Measurements from ENCODE around the gene LRP1B. TPM values are rescaled to one million over a fixed set of nuclear protein-coding genes. Genes with fewer than 3 reads are reported as not detected.
A peak's percentile ranks its signal among the peaks of the same experiment; 100 is the strongest.

LRP1B gene
- total RNA-seq, 1 experiment from 2014 or later = 0.52 TPM

GRCh38 chr2:141814150-141814549 lies 316.7 kb downstream of the LRP1B start (continued):
- TF ChIP-seq, protein P1, sequence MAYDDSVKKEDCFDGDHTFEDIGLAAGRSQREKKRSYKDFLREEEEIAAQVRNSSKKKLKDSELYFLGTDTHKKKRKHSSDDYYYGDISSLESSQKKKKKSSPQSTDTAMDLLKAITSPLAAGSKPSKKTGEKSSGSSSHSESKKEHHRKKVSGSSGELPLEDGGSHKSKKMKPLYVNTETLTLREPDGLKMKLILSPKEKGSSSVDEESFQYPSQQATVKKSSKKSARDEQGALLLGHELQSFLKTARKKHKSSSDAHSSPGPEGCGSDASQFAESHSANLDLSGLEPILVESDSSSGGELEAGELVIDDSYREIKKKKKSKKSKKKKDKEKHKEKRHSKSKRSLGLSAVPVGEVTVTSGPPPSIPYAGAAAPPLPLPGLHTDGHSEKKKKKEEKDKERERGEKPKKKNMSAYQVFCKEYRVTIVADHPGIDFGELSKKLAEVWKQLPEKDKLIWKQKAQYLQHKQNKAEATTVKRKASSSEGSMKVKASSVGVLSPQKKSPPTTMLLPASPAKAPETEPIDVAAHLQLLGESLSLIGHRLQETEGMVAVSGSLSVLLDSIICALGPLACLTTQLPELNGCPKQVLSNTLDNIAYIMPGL (CRISPR knock-in tag; IDR thresholded peaks at IDR 0.05) = no peak
- TF ChIP-seq, protein P2, sequence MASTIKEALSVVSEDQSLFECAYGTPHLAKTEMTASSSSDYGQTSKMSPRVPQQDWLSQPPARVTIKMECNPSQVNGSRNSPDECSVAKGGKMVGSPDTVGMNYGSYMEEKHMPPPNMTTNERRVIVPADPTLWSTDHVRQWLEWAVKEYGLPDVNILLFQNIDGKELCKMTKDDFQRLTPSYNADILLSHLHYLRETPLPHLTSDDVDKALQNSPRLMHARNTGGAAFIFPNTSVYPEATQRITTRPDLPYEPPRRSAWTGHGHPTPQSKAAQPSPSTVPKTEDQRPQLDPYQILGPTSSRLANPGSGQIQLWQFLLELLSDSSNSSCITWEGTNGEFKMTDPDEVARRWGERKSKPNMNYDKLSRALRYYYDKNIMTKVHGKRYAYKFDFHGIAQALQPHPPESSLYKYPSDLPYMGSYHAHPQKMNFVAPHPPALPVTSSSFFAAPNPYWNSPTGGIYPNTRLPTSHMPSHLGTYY (CRISPR knock-in tag; IDR thresholded peaks at IDR 0.05) = no peak
- TF ChIP-seq MYBL2 (CRISPR knock-in tag; IDR thresholded peaks at IDR 0.05) = no peak
- TF ChIP-seq, protein P3, sequence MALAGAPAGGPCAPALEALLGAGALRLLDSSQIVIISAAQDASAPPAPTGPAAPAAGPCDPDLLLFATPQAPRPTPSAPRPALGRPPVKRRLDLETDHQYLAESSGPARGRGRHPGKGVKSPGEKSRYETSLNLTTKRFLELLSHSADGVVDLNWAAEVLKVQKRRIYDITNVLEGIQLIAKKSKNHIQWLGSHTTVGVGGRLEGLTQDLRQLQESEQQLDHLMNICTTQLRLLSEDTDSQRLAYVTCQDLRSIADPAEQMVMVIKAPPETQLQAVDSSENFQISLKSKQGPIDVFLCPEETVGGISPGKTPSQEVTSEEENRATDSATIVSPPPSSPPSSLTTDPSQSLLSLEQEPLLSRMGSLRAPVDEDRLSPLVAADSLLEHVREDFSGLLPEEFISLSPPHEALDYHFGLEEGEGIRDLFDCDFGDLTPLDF (CRISPR knock-in tag; IDR thresholded peaks at IDR 0.05) = no peak
- TF ChIP-seq NFYB (CRISPR knock-in tag; conservative IDR thresholded peaks at IDR 0.05; ENCODE audit: low read depth) = no peak
- TF ChIP-seq RELA (CRISPR knock-in tag; IDR thresholded peaks at IDR 0.05; ENCODE audit: borderline replicate concordance) = no peak
- TF ChIP-seq JUN (CRISPR knock-in tag; IDR thresholded peaks at IDR 0.05) = no peak
- no peak for TF ChIP-seq NR2C2 (CRISPR knock-in tag; IDR thresholded peaks at IDR 0.05)
- no peak for TF ChIP-seq ZMAT4 (CRISPR knock-in tag; IDR thresholded peaks at IDR 0.05)

DNA sequence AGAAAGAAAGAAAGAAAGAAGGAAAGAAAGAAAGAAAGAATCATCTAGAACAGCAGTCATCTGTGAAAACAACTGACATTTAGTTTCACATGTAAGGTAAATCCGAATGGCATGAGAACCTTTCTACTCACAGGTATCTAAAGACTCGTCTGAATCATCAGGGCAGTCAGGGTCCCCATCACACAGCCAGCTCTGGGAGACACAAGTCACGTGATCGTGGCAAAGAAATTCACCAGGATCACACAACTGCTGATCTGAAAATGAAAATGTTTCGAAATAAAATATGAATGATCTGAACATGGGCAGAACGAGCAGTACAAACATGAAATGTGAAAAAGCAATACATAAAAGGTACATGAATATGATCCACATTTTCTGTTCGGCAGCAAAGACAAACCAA lies 320.7 kb downstream of the LRP1B start:
- H3K4me3 Mint-ChIP-seq = no peak overlapping the region
- H3K27ac Mint-ChIP-seq = no peak overlapping the region
- CTCF ChIA-PET = no interaction called here
- peaks cover 20% of the 10 kb centered on the region for H3K36me3 Mint-ChIP-seq
- no peaks in the 10 kb centered on the region for H3K27me3 Mint-ChIP-seq (ENCODE audit: low read depth)
- peaks cover 27% of the 10 kb centered on the region for H3K9me3 Mint-ChIP-seq
- peaks cover 7% of the 10 kb centered on the region for H3K4me1 Mint-ChIP-seq
- DNase-seq (ENCODE audit: low spot score) = no peak
- no peak for ATAC-seq
- TF ChIP-seq ZMAT4 (CRISPR knock-in tag; IDR thresholded peaks at IDR 0.05) = no peak
- TF ChIP-seq, protein P4, sequence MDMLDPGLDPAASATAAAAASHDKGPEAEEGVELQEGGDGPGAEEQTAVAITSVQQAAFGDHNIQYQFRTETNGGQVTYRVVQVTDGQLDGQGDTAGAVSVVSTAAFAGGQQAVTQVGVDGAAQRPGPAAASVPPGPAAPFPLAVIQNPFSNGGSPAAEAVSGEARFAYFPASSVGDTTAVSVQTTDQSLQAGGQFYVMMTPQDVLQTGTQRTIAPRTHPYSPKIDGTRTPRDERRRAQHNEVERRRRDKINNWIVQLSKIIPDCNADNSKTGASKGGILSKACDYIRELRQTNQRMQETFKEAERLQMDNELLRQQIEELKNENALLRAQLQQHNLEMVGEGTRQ (CRISPR knock-in tag; IDR thresholded peaks at IDR 0.05) = 0 out of 2 replicates have a peak, but pooled peaks have one; percentile 14
- no peak for TF ChIP-seq ZNF121 (CRISPR knock-in tag; IDR thresholded peaks at IDR 0.05)
- no peak for TF ChIP-seq ZNF281 (CRISPR knock-in tag; IDR thresholded peaks at IDR 0.05)
- no peak for TF ChIP-seq ZSCAN18 (CRISPR knock-in tag; IDR thresholded peaks at IDR 0.05)
- TF ChIP-seq, protein P3 (CRISPR knock-in tag; IDR thresholded peaks at IDR 0.05) = no peak
- no peak for TF ChIP-seq NR3C1 (CRISPR knock-in tag; conservative IDR thresholded peaks at IDR 0.05; ENCODE audit: low read depth)
- TF ChIP-seq ATF1 (CRISPR knock-in tag; IDR thresholded peaks at IDR 0.05) = no peak
- POLR2A ChIA-PET = no interaction called here

Measured in WTC11 (cell line).